ENCODE results near the gene EIF4E. TPM values are rescaled to one million over a fixed set of nuclear protein-coding genes. Genes with fewer than 3 reads are reported as not detected.

Gene EIF4E
- total and polyA plus RNA-seq, 2 of the 4 experiments (the other 2 are of a cell fraction), result 80.4 to 113 TPM

DNA sequence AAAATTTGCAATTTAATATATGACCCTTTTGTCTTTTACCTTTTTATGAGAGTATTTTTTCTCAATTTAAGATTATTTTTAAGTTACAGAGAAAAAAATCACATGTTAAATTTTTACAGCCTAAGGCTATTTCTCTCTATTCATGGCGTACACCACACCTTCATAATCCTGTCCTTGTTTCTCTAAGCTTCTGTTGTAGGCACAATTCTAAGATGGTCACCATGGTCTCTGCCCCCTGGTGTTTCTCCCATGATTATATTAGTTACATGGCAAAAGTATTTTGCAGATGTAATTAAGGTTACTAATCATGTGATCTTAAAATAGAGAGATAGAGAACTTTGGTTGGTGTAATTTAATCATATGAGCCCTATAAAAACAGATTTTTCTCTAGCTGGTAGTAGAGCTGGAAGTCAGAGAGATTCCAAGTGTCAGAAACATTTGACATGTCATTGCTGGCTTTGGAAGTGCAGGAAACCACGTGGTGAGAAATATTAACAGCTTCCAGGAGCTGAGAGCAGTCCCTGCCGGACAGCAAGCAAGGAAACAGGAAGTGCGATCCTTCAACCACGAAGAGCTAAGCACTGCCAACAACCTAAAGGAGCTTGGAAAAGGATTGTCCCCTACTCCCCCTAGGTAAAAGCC lies 89.8 kb downstream of the EIF4E start:
- Histone ChIP-seq H2BK120ac (ENCODE audit: low read depth, low read length) (no peak overlapping the region), H2BK20ac (ENCODE audit: low read depth, low read length) (no peak overlapping the region), H2AK5ac (ENCODE audit: low read depth, low read length) (no peak overlapping the region), H3K9me1 (ENCODE audit: insufficient read depth, low read length) (no peaks in the 10 kb centered on the region), H3K18ac (ENCODE audit: low read depth, low read length) (no peak overlapping the region), H2AK9ac (replicated peaks; ENCODE audit: low read depth, low read length, poor library complexity) (no peak overlapping the region), H3K23ac (ENCODE audit: low read depth, low read length) (no peak overlapping the region), H3K36me3 (ENCODE audit: control insufficient read depth, insufficient read depth, low read length) (no peaks in the 10 kb centered on the region), H3K9ac (ENCODE audit: low read depth, low read length) (no peak overlapping the region), H3K14ac (replicated peaks; ENCODE audit: low read depth, low read length) (no peak overlapping the region), H4K8ac (ENCODE audit: low read depth in 2 of 2, low read length in 2 of 2) (peak overlapping the region in 1 of 2 experiments; percentile 40; a peak in 1 of 4 replicates), H3K27ac (ENCODE audit: insufficient read depth, low read length) (no peak overlapping the region), H4K91ac (ENCODE audit: insufficient read depth, low read depth, low read length) (no peak overlapping the region), H4K5ac (ENCODE audit: low read depth, low read length) (no peak overlapping the region), H2BK15ac (ENCODE audit: low read depth, low read length) (no peak overlapping the region), H3K4me3 (ENCODE audit: insufficient read depth, low read depth, low read length) (no peak overlapping the region), H3K9me3 (ENCODE audit: control insufficient read depth, insufficient read depth, low read length) (no peaks in the 10 kb centered on the region), H3K56ac (ENCODE audit: extremely low read depth, insufficient read depth, low read length) (no peak overlapping the region), H3K4ac (ENCODE audit: low read depth, low read length) (no peak overlapping the region), H4K20me1 (ENCODE audit: insufficient read depth, low read length) (no peaks in the 10 kb centered on the region), H3K79me1 (ENCODE audit: low read depth in 1 of 2, low read length in 2 of 2) (no peaks in the 10 kb centered on the region), H3K4me1 (ENCODE audit: control insufficient read depth, insufficient read depth, low read length) (no peaks in the 10 kb centered on the region), H3K4me2 (ENCODE audit: low read depth, low read length) (no peak overlapping the region), H3K27me3 (ENCODE audit: control insufficient read depth, insufficient read depth, low read length) (no peaks in the 10 kb centered on the region), H2BK5ac (ENCODE audit: low read depth, low read length, poor library complexity, severe bottlenecking) (no peak overlapping the region), H2AFZ (replicated peaks; ENCODE audit: low read length, poor library complexity) (peak overlapping the region; percentile 45)
- no TSS peak for BruUV-seq (replicated peaks)
- ChIA-PET CTCF (no interaction called here), POLR2A (ENCODE audit: unreplicated experiment) (no interaction called here)
- ATAC-seq (ENCODE audit: low read depth) (no peak), DNase-seq (peak; percentile 15)
- intact Hi-C loops (cut with micrococcal nuclease) (loop anchor here (1.0 kb wide), 1 partner anchor 34 kb away; no protein-coding TSS in a partner anchor), in situ Hi-C loops (cut with MboI; ENCODE audit: low sequenced_read_pairs) (no loop called here), dilution Hi-C loops (cut with HindIII; ENCODE audit: low sequenced_read_pairs, unreplicated experiment) (no loop called here)
- WGBS, 2 experiments (ENCODE audit: extremely low coverage in 2 of 2, insufficient read length in 1 of 2), result 0% methylated on average over 1 of the region's 5 CpGs; no CpG with 5 or more reads in 1 of the 2 experiments
- TF ChIP-seq BHLHE40 (IDR thresholded peaks at IDR 0.05; ENCODE audit: low read depth, low read length) (no peak), CHD1 (IDR thresholded peaks at IDR 0.05; ENCODE audit: low read depth, low read length) (no peak), RCOR1 (IDR thresholded peaks at IDR 0.05; ENCODE audit: insufficient replicate concordance, low read length) (no peak), MXI1 (IDR thresholded peaks at IDR 0.05; ENCODE audit: borderline replicate concordance, low read depth, low read length) (no peak), FOS (IDR thresholded peaks at IDR 0.05; ENCODE audit: low read depth, low read length) (no peak), NFE2L2 (IDR thresholded peaks at IDR 0.05; ENCODE audit: low read depth, low read length) (no peak), CEBPB (IDR thresholded peaks at IDR 0.05; ENCODE audit: low read depth, low read length) (no peak), POLR2A (IDR thresholded peaks at IDR 0.05; ENCODE audit: low read depth, low read length) (no peak), RFX5 (IDR thresholded peaks at IDR 0.05; ENCODE audit: low read depth, low read length) (no peak), SMC3 (IDR thresholded peaks at IDR 0.05; ENCODE audit: low read depth, low read length) (no peak), MAZ (IDR thresholded peaks at IDR 0.05; ENCODE audit: borderline replicate concordance, low read depth, low read length) (no peak), MAFK (IDR thresholded peaks at IDR 0.05; ENCODE audit: low read depth, low read length) (no peak), RAD21 (IDR thresholded peaks at IDR 0.05; ENCODE audit: low read length) (no peak)
- TF ChIP-seq, protein P1, sequence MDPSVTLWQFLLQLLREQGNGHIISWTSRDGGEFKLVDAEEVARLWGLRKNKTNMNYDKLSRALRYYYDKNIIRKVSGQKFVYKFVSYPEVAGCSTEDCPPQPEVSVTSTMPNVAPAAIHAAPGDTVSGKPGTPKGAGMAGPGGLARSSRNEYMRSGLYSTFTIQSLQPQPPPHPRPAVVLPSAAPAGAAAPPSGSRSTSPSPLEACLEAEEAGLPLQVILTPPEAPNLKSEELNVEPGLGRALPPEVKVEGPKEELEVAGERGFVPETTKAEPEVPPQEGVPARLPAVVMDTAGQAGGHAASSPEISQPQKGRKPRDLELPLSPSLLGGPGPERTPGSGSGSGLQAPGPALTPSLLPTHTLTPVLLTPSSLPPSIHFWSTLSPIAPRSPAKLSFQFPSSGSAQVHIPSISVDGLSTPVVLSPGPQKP (IDR thresholded peaks at IDR 0.05; ENCODE audit: borderline replicate concordance, low read depth, low read length), result no peak
- TF ChIP-seq, protein P2, sequence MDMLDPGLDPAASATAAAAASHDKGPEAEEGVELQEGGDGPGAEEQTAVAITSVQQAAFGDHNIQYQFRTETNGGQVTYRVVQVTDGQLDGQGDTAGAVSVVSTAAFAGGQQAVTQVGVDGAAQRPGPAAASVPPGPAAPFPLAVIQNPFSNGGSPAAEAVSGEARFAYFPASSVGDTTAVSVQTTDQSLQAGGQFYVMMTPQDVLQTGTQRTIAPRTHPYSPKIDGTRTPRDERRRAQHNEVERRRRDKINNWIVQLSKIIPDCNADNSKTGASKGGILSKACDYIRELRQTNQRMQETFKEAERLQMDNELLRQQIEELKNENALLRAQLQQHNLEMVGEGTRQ (IDR thresholded peaks at IDR 0.05; ENCODE audit: low read depth, low read length), result no peak
- TF ChIP-seq, protein P3, sequence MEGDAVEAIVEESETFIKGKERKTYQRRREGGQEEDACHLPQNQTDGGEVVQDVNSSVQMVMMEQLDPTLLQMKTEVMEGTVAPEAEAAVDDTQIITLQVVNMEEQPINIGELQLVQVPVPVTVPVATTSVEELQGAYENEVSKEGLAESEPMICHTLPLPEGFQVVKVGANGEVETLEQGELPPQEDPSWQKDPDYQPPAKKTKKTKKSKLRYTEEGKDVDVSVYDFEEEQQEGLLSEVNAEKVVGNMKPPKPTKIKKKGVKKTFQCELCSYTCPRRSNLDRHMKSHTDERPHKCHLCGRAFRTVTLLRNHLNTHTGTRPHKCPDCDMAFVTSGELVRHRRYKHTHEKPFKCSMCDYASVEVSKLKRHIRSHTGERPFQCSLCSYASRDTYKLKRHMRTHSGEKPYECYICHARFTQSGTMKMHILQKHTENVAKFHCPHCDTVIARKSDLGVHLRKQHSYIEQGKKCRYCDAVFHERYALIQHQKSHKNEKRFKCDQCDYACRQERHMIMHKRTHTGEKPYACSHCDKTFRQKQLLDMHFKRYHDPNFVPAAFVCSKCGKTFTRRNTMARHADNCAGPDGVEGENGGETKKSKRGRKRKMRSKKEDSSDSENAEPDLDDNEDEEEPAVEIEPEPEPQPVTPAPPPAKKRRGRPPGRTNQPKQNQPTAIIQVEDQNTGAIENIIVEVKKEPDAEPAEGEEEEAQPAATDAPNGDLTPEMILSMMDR (conservative IDR thresholded peaks at IDR 0.05; ENCODE audit: low read depth, low read length), result no peak

Data from IMR-90 (cell line).